Measurements from ENCODE around the gene STAB2.

GRCh38 chr12:103715494-103715893 lies 128.4 kb downstream of the STAB2 start:
- no peak for TF ChIP-seq POLR2AphosphoS5 (IDR thresholded peaks at IDR 0.05)
- TF ChIP-seq CTCF (IDR thresholded peaks at IDR 0.05 in 8 of 11, conservative IDR thresholded peaks at IDR 0.05 in 3 of 11): no peak
